Measurements from ENCODE around the gene BLOC1S1.

The BLOC1S1 gene

GRCh38 chr12:55676707-55677106, 39.1 kb upstream of the BLOC1S1 start:
- no peak for TF ChIP-seq CTCF (IDR thresholded peaks at IDR 0.05; ENCODE audit: low read depth, low read length)
- H3K4me3 ChIP-seq (ENCODE audit: low read depth, low read length) = no peak overlapping the region
- DNase-seq (ENCODE audit: low read depth, low spot score) = no peak
- in situ Hi-C loops (cut with HindIII; ENCODE audit: low sequenced_read_pairs) = no loop called here

DNA sequence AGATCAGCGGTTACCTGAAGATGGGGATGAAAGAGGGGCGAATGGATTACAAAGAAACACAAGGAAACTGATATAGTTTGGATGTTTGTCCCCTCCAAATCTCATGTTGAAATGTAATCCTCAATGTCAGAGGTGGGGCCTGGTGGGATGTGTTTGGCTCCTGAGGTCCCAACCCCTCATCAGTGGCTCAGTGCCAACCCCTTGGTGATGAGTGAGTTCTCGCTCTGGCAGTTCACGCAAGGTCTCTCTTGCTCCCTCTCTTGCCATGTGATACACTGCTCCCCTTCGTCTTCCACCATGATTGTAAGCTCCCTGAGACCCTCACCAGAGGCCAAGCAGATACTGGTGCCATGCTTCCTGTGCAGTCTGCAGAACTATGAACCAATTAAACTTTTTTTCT, 36.2 kb upstream of the BLOC1S1 start:
- no peak for TF ChIP-seq CTCF (IDR thresholded peaks at IDR 0.05; ENCODE audit: low read depth, low read length)
- in situ Hi-C loops (cut with HindIII; ENCODE audit: low sequenced_read_pairs) = no loop called here

GRCh38 chr12:55681142-55682077, 34.4 kb upstream of the BLOC1S1 start:
- peak; percentile 39 for TF ChIP-seq CTCF (IDR thresholded peaks at IDR 0.05; ENCODE audit: low read depth, low read length)
- DNase-seq (ENCODE audit: low read depth, low spot score) = peak; percentile 39
- no peak overlapping the region for H3K4me3 ChIP-seq (ENCODE audit: low read depth, low read length)
- in situ Hi-C loops (cut with HindIII; ENCODE audit: low sequenced_read_pairs) = no loop called here

More for the DNA sequence above, 36.2 kb upstream of the BLOC1S1 start:
- no peak for DNase-seq (ENCODE audit: low read depth, low spot score)
- no peak overlapping the region for H3K4me3 ChIP-seq (ENCODE audit: low read depth, low read length)

DNA sequence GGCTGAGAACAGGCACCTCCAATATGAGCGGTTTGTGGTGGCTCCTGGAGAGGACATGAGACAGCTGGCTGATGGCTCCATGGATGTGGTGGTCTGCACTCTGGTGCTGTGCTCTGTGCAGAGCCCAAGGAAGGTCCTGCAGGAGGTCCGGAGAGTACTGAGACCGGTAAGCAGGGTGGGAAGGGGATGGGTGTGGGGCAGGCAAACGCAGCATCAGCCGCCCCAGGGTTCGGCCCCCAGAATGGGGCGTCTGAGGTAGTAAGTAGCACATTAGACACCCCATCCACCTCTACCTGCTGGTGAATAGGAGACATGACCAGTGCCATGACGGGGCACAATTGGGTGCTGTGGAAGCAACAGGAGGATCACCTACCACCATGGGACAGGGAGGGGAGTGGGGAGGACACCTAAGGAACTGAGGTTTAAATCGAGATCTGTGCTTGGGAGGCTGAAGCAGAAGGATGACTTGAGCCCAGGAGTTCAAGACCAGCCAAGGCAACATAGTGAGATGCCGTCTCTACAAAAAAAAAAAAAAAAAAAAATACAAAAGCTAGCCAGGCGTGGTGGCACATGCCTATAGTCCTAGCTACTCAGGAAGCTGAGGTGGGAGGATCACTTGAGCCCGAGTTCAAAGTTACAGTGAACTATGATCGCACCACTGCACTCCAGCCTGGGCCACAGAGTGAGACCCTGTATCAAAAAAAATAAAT, 33.6 kb upstream of the BLOC1S1 start:
- in situ Hi-C loops (cut with HindIII; ENCODE audit: low sequenced_read_pairs) = no loop called here
- H3K4me3 ChIP-seq (ENCODE audit: low read depth, low read length) = no peak overlapping the region
- DNase-seq (ENCODE audit: low read depth, low spot score) = no peak
- no peak for TF ChIP-seq CTCF (IDR thresholded peaks at IDR 0.05; ENCODE audit: low read depth, low read length)

DNA sequence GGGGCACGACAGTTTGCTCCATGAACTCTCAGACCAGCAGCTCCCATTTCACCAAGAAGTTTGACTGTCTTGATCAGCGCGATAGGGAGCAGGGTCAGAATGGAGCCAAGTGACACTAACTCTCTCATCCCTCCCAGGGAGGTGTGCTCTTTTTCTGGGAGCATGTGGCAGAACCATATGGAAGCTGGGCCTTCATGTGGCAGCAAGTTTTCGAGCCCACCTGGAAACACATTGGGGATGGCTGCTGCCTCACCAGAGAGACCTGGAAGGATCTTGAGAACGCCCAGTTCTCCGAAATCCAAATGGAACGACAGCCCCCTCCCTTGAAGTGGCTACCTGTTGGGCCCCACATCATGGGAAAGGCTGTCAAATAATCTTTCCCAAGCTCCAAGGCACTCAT, 32.2 kb upstream of the BLOC1S1 start:
- no peak for TF ChIP-seq CTCF (IDR thresholded peaks at IDR 0.05; ENCODE audit: low read depth, low read length)
- no peak overlapping the region for H3K4me3 ChIP-seq (ENCODE audit: low read depth, low read length)
- in situ Hi-C loops (cut with HindIII; ENCODE audit: low sequenced_read_pairs) = no loop called here
- no peak for DNase-seq (ENCODE audit: low read depth, low spot score)

DNA sequence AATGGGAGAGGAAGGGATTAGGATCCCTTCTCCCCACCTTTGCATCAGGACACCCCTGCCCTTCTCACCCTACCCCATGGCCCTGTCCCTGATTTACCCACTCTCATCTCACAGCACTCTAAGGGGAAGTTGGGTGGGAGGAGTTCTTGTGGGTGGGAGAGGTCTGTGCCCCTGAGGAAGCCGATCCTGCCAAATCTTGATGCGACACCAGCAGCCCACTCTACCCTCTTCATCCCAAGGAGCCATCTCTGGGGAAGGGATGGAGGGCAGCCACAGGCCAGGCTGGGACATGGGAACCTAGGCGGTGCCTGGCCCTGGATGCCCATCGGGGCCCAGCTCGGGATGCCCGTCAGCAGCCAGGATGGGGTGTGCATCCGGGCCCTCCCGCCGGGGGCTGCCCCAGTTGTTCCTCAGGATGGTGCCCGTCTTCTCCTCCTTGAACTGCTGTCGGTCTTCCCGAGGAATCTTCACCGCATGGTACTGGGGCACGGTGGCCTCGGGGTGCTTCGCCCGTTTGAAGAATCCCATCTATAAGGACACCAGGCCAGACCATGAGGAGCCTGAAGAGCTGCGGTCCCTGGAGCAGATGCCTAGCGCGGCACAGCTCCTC, 31.0 kb upstream of the BLOC1S1 start:
- no peak overlapping the region for H3K4me3 ChIP-seq (ENCODE audit: low read depth, low read length)
- TF ChIP-seq CTCF (IDR thresholded peaks at IDR 0.05; ENCODE audit: low read depth, low read length) = no peak
- no peak for DNase-seq (ENCODE audit: low read depth, low spot score)
- in situ Hi-C loops (cut with HindIII; ENCODE audit: low sequenced_read_pairs) = no loop called here
